ENCODE results near the gene C12orf56. TPM values are rescaled to one million over a fixed set of nuclear protein-coding genes. Genes with fewer than 3 reads are reported as not detected.
A peak's percentile ranks its signal among the peaks of the same experiment; 100 is the strongest.

Gene C12orf56
- total RNA-seq, 1 experiment from 2014 or later = not detected

- peak; percentile 97 for DNase-seq (ENCODE audit: unreplicated experiment)
- peaks cover 24% of the 10 kb centered on the region for H3K4me1 Mint-ChIP-seq (ENCODE audit: insufficient read depth, unreplicated experiment)
- peak within 1 kb of the TSS; percentile 99 for H3K27ac Mint-ChIP-seq (ENCODE audit: low read depth, unreplicated experiment)
- H3K27me3 Mint-ChIP-seq (ENCODE audit: insufficient read depth, unreplicated experiment) = no peaks in the 10 kb centered on the region
- TSS peak; percentile 94 for BruUV-seq (replicated peaks)
- ChIA-PET CTCF (interaction anchor here (0.8 kb wide), 1 partner anchor 136 kb away, joined by 3 read pairs; no protein-coding TSS in a partner anchor), POLR2A (interaction anchor here (0.7 to 1.5 kb wide), 12 partner anchors 9 to 1096 kb away, joined by 3 to 7 read pairs (median 4); partner anchors contain the start of genes C12orf56 and KICS2)
- intact Hi-C loops (cut with micrococcal nuclease) = no loop called here
- no peaks in the 10 kb centered on the region for H3K9me3 Mint-ChIP-seq (ENCODE audit: unreplicated experiment)
- TF ChIP-seq CTCF (IDR thresholded peaks at IDR 0.05; ENCODE audit: unreplicated experiment) = no peak
- H3K36me3 Mint-ChIP-seq (ENCODE audit: insufficient read depth, unreplicated experiment) = peaks cover 6% of the 10 kb centered on the region
- peak within 1 kb of the TSS; percentile 95 for H3K4me3 Mint-ChIP-seq (ENCODE audit: unreplicated experiment)
Measured at GRCh38 chr12:64403707-64404469, 13.3 kb upstream of the C12orf56 start, which contains the start of gene XPOT. Gene XPOT, plus strand, starts transcription at chr12:64404392. Its CDS starts 5,644 bp downstream, at chr12:64410036.

- H3K27me3 Mint-ChIP-seq (ENCODE audit: insufficient read depth, unreplicated experiment) = no peaks in the 10 kb centered on the region
- ChIA-PET POLR2A (no interaction called here), CTCF (interaction anchor here (0.6 to 0.7 kb wide), 2 partner anchors 147 to 579 kb away, joined by 3 read pairs; no protein-coding TSS in a partner anchor)
- H3K4me3 Mint-ChIP-seq (ENCODE audit: unreplicated experiment) = no peak overlapping the region
- BruUV-seq (replicated peaks) = no TSS peak
- H3K4me1 Mint-ChIP-seq (ENCODE audit: insufficient read depth, unreplicated experiment) = peaks cover 12% of the 10 kb centered on the region
- no peak for TF ChIP-seq CTCF (IDR thresholded peaks at IDR 0.05; ENCODE audit: unreplicated experiment)
- no peaks in the 10 kb centered on the region for H3K36me3 Mint-ChIP-seq (ENCODE audit: insufficient read depth, unreplicated experiment)
- intact Hi-C loops (cut with micrococcal nuclease) = no loop called here
- DNase-seq (ENCODE audit: unreplicated experiment) = no peak
- no peak overlapping the region for H3K27ac Mint-ChIP-seq (ENCODE audit: low read depth, unreplicated experiment)
- H3K9me3 Mint-ChIP-seq (ENCODE audit: unreplicated experiment) = no peaks in the 10 kb centered on the region
Measured at GRCh38 chr12:64402181-64402580, 11.6 kb upstream of the C12orf56 start.

GRCh38 chr12:64400041-64400440 is 9.5 kb upstream of the C12orf56 start:
- Mint-ChIP-seq H3K27ac (ENCODE audit: low read depth, unreplicated experiment) (no peak overlapping the region), H3K4me1 (ENCODE audit: insufficient read depth, unreplicated experiment) (peaks cover 12% of the 10 kb centered on the region), H3K4me3 (ENCODE audit: unreplicated experiment) (no peak overlapping the region), H3K27me3 (ENCODE audit: insufficient read depth, unreplicated experiment) (no peaks in the 10 kb centered on the region), H3K36me3 (ENCODE audit: insufficient read depth, unreplicated experiment) (no peaks in the 10 kb centered on the region), H3K9me3 (ENCODE audit: unreplicated experiment) (no peaks in the 10 kb centered on the region)
- POLR2A ChIA-PET = interaction anchor here (0.6 to 2.0 kb wide), 2 partner anchors 12 to 552 kb away, joined by 3 to 10 read pairs; no protein-coding TSS in a partner anchor
- BruUV-seq (replicated peaks) = no TSS peak
- peak; percentile 42 for DNase-seq (ENCODE audit: unreplicated experiment)
- CTCF ChIA-PET = interaction anchor here (0.6 to 0.9 kb wide), 4 partner anchors 15 to 560 kb away, joined by 3 to 6 read pairs (median 3); no protein-coding TSS in a partner anchor
- intact Hi-C loops (cut with micrococcal nuclease) = no loop called here
- TF ChIP-seq CTCF (IDR thresholded peaks at IDR 0.05; ENCODE audit: unreplicated experiment) = no peak

GRCh38 chr12:64395739-64396138 is 5.2 kb upstream of the C12orf56 start:
- BruUV-seq (replicated peaks) = no TSS peak
- TF ChIP-seq CTCF (IDR thresholded peaks at IDR 0.05; ENCODE audit: unreplicated experiment) = no peak
- intact Hi-C loops (cut with micrococcal nuclease) = no loop called here
- H3K27me3 Mint-ChIP-seq (ENCODE audit: insufficient read depth, unreplicated experiment) = no peaks in the 10 kb centered on the region
- CTCF ChIA-PET = interaction anchor here (0.6 to 0.8 kb wide), 2 partner anchors 302 to 406 kb away, joined by 3 to 5 read pairs; no protein-coding TSS in a partner anchor
- DNase-seq (ENCODE audit: unreplicated experiment) = no peak
- H3K4me1 Mint-ChIP-seq (ENCODE audit: insufficient read depth, unreplicated experiment) = peaks cover 7% of the 10 kb centered on the region
- H3K9me3 Mint-ChIP-seq (ENCODE audit: unreplicated experiment) = no peaks in the 10 kb centered on the region
- POLR2A ChIA-PET = no interaction called here
- H3K27ac Mint-ChIP-seq (ENCODE audit: low read depth, unreplicated experiment) = no peak overlapping the region
- H3K36me3 Mint-ChIP-seq (ENCODE audit: insufficient read depth, unreplicated experiment) = no peaks in the 10 kb centered on the region
- no peak overlapping the region for H3K4me3 Mint-ChIP-seq (ENCODE audit: unreplicated experiment)

Measured in MCF 10A (cell line).